Head of caudate nucleus (tissue), 42 donors: ENCODE results near the gene VCX2.
"Not testable (repeated sequence)": the region's sequence is repeated elsewhere in the genome, so short reads cannot be mapped to it uniquely, and the experiment has no call there.

Experiments used
- DNase-seq, 42 donors: peaks; one replicate each; pipeline versions ENCODE4 v3.0.0 to v3.0.0-alpha.2; 2020 to 2021; ENCODE audit warnings: mixed read lengths in 7 of 42
- intact Hi-C: fragments of 100-400 bp; cut with DNase I; formaldehyde crosslinking; loops from one replicate; pipeline ENCODE4 v1.15.0; 2022

Gene VCX2

GRCh38 chrX:8126648-8127047 lies 44.4 kb downstream of the VCX2 start:
- no peak for DNase-seq

GRCh38 chrX:8126092-8126491 lies 45.0 kb downstream of the VCX2 start:
- DNase-seq: no peak
- intact Hi-C loops: no loop called here

More at GRCh38 chrX:8126648-8127047, 44.4 kb downstream of the VCX2 start:
- intact Hi-C loops: no loop called here

GRCh38 chrX:8125566-8125965 lies 45.5 kb downstream of the VCX2 start:
- intact Hi-C loops: no loop called here
- no peak for DNase-seq

GRCh38 chrX:8122538-8122937 lies 48.5 kb downstream of the VCX2 start:
- DNase-seq: no peak
- intact Hi-C loops: no loop called here

GRCh38 chrX:8121391-8121790 lies 49.7 kb downstream of the VCX2 start:
- intact Hi-C loops, DNase-seq: not testable (repeated sequence)
